ENCODE measurements around the gene KRTAP2-3. TPM values are rescaled to one million over a fixed set of nuclear protein-coding genes. Genes with fewer than 3 reads are reported as not detected.
"Not testable (repeated sequence)": the region's sequence is repeated elsewhere in the genome, so short reads cannot be mapped to it uniquely, and the experiment has no call there.

The KRTAP2-3 gene
- total RNA-seq, 4 donors from 2014 or later, result not detected

DNA sequence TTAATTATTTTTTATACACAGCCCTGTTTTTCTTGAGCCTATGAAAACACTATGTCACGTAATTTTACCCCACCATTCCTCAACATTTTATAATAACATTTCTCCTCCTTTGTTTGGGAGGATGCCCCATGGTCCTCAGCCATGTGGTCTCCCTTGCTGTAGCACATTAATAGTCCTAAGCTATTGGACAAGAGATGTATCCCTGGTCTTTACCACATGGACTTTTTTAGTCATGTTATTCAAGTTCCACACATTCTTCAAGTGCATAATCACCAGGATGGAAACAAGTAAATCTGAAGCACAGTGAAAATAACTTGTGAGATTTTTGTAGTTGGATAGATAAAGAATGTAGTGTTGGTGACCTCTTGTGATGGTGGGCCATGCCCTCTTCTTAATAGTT lies 2.0 kb upstream of the KRTAP2-3 start:
- no peaks in the 10 kb centered on the region for H3K36me3 ChIP-seq
- no peak overlapping the region for H3K4me3 ChIP-seq
- WGBS, 2 donors (ENCODE audit: low coverage in 1 of 2), result 42 to 43% methylated on average over 1 of the region's 1 CpG
- TF ChIP-seq EP300 (IDR thresholded peaks at IDR 0.05) (no peak), POLR2AphosphoS5 (IDR thresholded peaks at IDR 0.05) (no peak), POLR2A (IDR thresholded peaks at IDR 0.05) (no peak)
- TF ChIP-seq, protein P1, sequence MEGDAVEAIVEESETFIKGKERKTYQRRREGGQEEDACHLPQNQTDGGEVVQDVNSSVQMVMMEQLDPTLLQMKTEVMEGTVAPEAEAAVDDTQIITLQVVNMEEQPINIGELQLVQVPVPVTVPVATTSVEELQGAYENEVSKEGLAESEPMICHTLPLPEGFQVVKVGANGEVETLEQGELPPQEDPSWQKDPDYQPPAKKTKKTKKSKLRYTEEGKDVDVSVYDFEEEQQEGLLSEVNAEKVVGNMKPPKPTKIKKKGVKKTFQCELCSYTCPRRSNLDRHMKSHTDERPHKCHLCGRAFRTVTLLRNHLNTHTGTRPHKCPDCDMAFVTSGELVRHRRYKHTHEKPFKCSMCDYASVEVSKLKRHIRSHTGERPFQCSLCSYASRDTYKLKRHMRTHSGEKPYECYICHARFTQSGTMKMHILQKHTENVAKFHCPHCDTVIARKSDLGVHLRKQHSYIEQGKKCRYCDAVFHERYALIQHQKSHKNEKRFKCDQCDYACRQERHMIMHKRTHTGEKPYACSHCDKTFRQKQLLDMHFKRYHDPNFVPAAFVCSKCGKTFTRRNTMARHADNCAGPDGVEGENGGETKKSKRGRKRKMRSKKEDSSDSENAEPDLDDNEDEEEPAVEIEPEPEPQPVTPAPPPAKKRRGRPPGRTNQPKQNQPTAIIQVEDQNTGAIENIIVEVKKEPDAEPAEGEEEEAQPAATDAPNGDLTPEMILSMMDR (IDR thresholded peaks at IDR 0.05), result no peak
- H3K4me1 ChIP-seq, result no peaks in the 10 kb centered on the region
- H3K9me3 ChIP-seq, result peaks cover 0 to 7% (median 0%) of the 10 kb centered on the region in 3 donors
- no peak for ATAC-seq
- peaks cover 34% of the 10 kb centered on the region for H3K27me3 ChIP-seq
- no peak overlapping the region for H3K27ac ChIP-seq

- peaks cover 34% of the 10 kb centered on the region for H3K27me3 ChIP-seq
- 22 to 37% methylated on average over 3 of the region's 31 CpGs for WGBS, 2 donors (ENCODE audit: low coverage in 1 of 2)
- ATAC-seq, H3K27ac ChIP-seq, H3K4me3 ChIP-seq, H3K9me3 ChIP-seq, H3K36me3 ChIP-seq, H3K4me1 ChIP-seq: not testable (repeated sequence)
These were observed 450 bp downstream of the KRTAP2-3 start for GRCh38 chr17:41059276-41060051.

DNA sequence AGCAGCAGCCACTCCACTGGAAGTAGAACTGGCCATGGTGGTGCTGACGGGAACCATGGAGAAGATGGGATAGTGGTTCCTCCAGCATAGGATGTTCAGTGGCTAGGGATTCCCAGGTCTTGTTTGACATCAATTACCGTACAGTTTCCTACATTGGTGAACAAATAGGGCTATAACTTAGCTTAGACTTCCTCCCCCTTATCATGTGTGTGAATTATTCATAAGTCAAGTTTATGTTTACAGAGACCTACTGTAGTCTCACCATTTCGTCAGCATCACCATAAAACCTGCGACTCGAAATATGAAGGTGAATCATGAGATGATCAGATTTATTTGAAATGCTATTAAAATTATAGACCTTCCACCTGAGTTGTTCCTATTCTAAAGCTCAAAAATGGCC lies 1.2 kb downstream of the KRTAP2-3 start:
- no peaks in the 10 kb centered on the region for H3K36me3 ChIP-seq
- TF ChIP-seq POLR2AphosphoS5 (IDR thresholded peaks at IDR 0.05) (no peak), POLR2A (IDR thresholded peaks at IDR 0.05) (no peak), EP300 (IDR thresholded peaks at IDR 0.05) (no peak)
- TF ChIP-seq, protein P1 (IDR thresholded peaks at IDR 0.05), result no peak

GRCh38 chr17:41057547-41057946 lies 2.4 kb downstream of the KRTAP2-3 start:
- TF ChIP-seq, protein P1 (IDR thresholded peaks at IDR 0.05), result no peak
- TF ChIP-seq POLR2A (IDR thresholded peaks at IDR 0.05), result no peak
- TF ChIP-seq POLR2AphosphoS5 (IDR thresholded peaks at IDR 0.05), result no peak
- no peak for TF ChIP-seq EP300 (IDR thresholded peaks at IDR 0.05)
- WGBS, 2 donors (ENCODE audit: low coverage in 1 of 2), result 86 to 100% methylated on average over 1 of the region's 1 CpG
- no peak for ATAC-seq
- no peak overlapping the region for H3K4me3 ChIP-seq
- H3K27ac ChIP-seq, result no peak overlapping the region
- no peaks in the 10 kb centered on the region for H3K4me1 ChIP-seq
- peaks cover 30% of the 10 kb centered on the region for H3K27me3 ChIP-seq
- peaks cover 0 to 11% (median 0%) of the 10 kb centered on the region in 3 donors for H3K9me3 ChIP-seq
- no peaks in the 10 kb centered on the region for H3K36me3 ChIP-seq

More for the DNA sequence above, 1.2 kb downstream of the KRTAP2-3 start:
- ATAC-seq, result no peak
- Histone ChIP-seq H3K27me3 (peaks cover 30% of the 10 kb centered on the region), H3K27ac (no peak overlapping the region), H3K4me3 (no peak overlapping the region), H3K9me3 (peaks cover 0 to 7% (median 0%) of the 10 kb centered on the region in 3 donors), H3K4me1 (no peaks in the 10 kb centered on the region)
- WGBS, 2 donors (ENCODE audit: low coverage in 1 of 2), result 80 to 89% methylated on average over 4 of the region's 5 CpGs

GRCh38 chr17:41055130-41055529 lies 4.8 kb downstream of the KRTAP2-3 start, which contains the start of gene KRTAP2-2:
TSS of gene KRTAP2-2 (minus strand) at chr17:41055230. CDS start at chr17:41055211, 19 bp downstream.
- peaks cover 0 to 11% (median 0%) of the 10 kb centered on the region in 3 donors for H3K9me3 ChIP-seq
- ATAC-seq, result not testable (repeated sequence)
- 30% methylated on average over 1 of the region's 6 CpGs; no CpG with 5 or more reads in 1 of the 2 donors for WGBS, 2 donors (ENCODE audit: low coverage in 1 of 2)

DNA sequence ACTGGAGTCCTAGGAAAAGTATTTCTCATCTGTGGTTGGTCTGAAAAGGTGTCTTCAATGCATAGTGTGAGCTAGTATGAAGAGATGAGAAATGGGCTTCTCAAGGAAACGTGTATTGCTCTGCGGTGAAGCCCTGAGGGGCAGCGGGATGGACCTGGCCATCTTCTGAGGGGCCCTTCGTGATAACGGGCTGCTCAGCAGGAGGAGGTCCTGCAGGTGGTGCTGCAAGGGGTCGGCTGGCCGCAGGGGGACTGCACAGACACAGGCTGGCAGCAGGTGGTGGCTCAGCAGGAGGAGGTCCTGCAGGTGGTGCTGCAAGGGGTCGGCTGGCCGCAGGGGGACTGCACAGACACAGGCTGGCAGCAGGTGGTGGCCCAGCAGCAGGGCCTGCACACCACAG lies 5.4 kb downstream of the KRTAP2-3 start:
- WGBS, 2 donors (ENCODE audit: low coverage in 1 of 2), result 40% methylated on average over 1 of the region's 9 CpGs; no CpG with 5 or more reads in 1 of the 2 donors

More at GRCh38 chr17:41055130-41055529, 4.8 kb downstream of the KRTAP2-3 start, which contains the start of gene KRTAP2-2:
- H3K4me3 ChIP-seq, H3K36me3 ChIP-seq, H3K4me1 ChIP-seq, H3K27ac ChIP-seq: not testable (repeated sequence)
- peaks cover 32% of the 10 kb centered on the region for H3K27me3 ChIP-seq

More for the DNA sequence above, 5.4 kb downstream of the KRTAP2-3 start:
- H3K36me3 ChIP-seq, H3K4me1 ChIP-seq, H3K27ac ChIP-seq, H3K4me3 ChIP-seq, ATAC-seq: not testable (repeated sequence)
- Histone ChIP-seq H3K9me3 (peaks cover 0 to 11% (median 0%) of the 10 kb centered on the region in 3 donors), H3K27me3 (peaks cover 31% of the 10 kb centered on the region)

Data from gastroesophageal sphincter (tissue), 4 donors.